HG03064 (cell line): ENCODE data around the gene TMC7.
"Not testable (repeated sequence)": the region's sequence is repeated elsewhere in the genome, so short reads cannot be mapped to it uniquely, and the experiment has no call there.

ENCODE experiments used
- ATAC-seq: cut with Tn5 transposase; IDR thresholded peaks from one replicate; pipeline ENCODE4 v1.9.1; 2021; ENCODE audit warnings: low read depth; ENCODE audit not compliant: unreplicated experiment

The TMC7 gene

GRCh38 chr16:18983565-18984434, at the start of gene TMC7:
TMC7 (plus strand) TSS chr16:18983934; CDS start chr16:18984064, 130 bp downstream.
- ATAC-seq: no peak

- no peak for ATAC-seq
These were observed 46.9 kb upstream of the TMC7 start for GRCh38 chr16:18936727-18937340.

- no peak for ATAC-seq
These were observed 46.3 kb upstream of the TMC7 start for GRCh38 chr16:18937390-18937789.

GRCh38 chr16:18938986-18939385, 44.7 kb upstream of the TMC7 start:
- ATAC-seq: no peak

DNA sequence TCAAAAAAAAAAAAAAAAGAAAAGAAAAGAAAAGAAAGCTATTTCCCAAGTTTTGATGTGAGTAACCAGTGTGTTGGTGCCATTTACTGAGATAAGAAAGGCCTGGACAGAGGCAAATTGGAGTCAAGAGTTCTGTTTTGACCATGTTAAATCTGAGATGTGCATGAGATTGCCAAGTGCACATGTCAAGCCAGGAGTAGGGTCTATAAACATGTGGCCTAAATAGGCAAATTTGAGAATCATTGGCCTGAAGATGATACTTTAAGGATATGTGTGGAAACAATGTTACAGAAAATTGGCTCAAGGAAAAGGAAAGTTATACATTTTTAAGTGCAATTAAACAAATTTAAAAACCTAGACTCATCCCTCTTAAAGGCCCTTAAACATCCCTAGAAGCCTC, 42.3 kb upstream of the TMC7 start:
- ATAC-seq: no peak

- ATAC-seq: no peak
These were observed 41.7 kb upstream of the TMC7 start for GRCh38 chr16:18942061-18942460.

- ATAC-seq: no peak
These were observed 40.3 kb upstream of the TMC7 start for GRCh38 chr16:18943414-18943813.

GRCh38 chr16:18945233-18945632, 38.5 kb upstream of the TMC7 start:
- no peak for ATAC-seq

- ATAC-seq: no peak
These were observed 35.2 kb upstream of the TMC7 start for GRCh38 chr16:18948372-18949020.

DNA sequence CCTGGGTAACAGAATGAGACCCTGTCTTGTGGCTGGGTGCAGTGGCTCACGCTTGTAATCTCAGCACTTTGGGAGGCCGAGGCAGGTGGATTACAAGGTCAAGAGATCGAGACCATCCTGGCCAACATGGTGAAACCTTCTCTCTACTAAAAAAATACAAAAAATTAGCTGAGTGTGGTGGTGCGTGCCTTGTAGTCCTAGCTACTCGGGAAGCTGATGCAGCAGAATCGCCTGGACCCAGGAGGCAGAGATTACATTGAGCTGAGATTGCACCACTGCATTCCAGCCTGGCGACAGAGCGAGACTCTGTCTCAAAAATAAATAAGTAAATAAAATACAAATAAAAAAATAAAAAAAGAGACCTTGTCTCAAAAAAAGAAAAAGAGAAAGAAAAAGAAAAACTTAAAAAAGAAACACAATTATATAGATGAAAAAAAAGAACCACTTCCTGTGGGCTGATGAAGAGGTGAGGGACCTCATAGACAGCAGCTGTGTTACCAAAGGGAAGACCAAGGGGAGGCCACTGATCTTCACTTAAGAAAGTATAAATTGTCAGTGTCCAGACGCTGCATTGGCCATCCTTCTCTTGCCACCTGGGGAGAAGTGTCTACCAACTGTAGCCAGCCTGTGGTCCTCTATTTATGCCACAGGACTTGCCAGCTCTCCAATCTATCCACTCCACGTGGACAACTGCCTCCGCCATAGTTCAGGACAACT, 33.1 kb upstream of the TMC7 start:
- ATAC-seq: no peak

- ATAC-seq: no peak
These were observed 30.2 kb upstream of the TMC7 start for GRCh38 chr16:18953547-18953946.

- not testable (repeated sequence) for ATAC-seq
These were observed 27.7 kb upstream of the TMC7 start for GRCh38 chr16:18955874-18956580.

DNA sequence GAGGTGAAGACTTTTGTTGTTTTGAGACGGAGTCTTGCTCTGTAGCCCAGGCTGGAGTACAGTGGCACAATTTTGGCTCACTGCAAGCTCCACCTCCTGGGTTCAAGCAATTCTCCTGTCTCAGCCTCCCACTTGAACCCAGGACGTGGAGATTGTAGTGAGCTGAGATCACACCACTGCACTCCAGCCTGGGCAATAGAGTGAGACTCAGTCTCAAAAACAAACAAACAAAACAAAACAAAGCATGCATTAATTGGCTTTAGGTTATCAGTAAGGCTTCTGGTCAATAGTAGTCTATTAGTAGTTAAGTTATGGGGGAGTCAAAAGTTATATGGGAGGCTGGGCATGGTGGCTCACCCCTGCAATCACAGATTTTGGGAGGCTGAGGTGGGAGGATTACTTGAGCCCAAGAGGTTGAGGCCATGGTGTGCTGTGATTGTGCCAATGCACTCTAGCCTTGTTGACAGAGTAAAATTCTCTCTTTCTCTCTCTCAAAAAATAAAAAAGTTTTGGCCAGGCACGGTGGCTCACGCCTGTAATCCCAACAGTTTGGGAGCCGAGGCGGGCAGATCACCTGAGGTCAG, 27.0 kb upstream of the TMC7 start:
- ATAC-seq: not testable (repeated sequence)

DNA sequence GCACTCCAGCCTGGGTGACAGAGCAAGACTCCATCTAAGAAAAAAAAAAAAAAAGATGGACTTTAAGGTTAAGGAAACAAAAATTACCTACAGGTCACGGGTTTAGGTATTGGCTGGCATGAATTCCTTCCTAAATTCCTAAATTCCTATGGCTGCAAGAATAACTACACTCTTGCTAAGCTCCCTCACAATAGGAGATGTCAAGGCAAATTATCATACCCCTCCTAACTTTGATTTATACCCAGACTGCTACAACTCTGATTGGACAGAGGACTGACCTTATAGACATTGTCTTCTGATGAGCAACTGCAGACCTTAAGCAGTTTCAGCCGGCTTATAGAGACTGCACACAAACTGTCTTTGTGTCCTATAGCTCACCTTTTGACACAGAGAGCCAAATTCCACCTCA, 25.1 kb upstream of the TMC7 start:
- no peak for ATAC-seq

- no peak for ATAC-seq
These were observed 24.7 kb upstream of the TMC7 start for GRCh38 chr16:18959031-18959505.

- no peak for ATAC-seq
These were observed 18.2 kb upstream of the TMC7 start for GRCh38 chr16:18965555-18965954.

GRCh38 chr16:18966791-18967190, 16.9 kb upstream of the TMC7 start:
- no peak for ATAC-seq

DNA sequence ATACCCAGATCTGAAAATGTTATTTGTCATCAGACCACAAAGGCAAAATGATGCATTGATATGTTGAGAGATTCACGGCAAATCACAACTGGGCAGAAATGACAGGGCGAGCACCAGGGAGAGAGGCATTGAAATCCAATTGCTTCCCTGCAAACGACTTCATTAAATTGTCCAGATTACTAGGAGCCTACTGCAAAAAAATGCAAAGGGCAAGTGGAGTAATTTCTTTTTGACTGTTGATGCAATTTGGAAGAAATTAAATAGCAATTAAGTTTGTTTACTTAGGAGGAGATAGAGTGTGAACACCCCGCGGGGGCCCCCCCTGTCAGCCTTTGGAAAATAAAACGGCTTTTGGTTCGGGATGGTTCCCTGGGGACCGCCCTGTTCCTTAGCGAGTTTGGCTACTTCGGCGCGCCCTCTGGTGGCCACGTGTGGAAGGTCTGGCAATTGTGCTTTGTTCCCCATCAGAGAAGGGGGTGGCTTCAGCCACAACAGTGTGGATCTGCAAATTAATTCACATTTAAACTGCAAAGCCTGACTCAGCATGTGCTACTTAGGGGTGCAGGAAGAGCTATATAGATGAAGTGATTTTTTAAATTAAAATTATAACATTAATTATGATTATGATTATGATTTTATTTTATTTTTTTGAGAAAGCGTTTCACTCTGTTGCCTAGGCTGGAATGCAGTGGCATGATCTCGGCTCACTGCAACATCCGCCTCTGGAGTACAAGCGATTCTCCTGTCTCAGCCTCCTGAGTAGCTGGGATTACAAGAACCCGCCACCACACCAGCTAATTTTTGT, 14.5 kb upstream of the TMC7 start:
- no peak for ATAC-seq

DNA sequence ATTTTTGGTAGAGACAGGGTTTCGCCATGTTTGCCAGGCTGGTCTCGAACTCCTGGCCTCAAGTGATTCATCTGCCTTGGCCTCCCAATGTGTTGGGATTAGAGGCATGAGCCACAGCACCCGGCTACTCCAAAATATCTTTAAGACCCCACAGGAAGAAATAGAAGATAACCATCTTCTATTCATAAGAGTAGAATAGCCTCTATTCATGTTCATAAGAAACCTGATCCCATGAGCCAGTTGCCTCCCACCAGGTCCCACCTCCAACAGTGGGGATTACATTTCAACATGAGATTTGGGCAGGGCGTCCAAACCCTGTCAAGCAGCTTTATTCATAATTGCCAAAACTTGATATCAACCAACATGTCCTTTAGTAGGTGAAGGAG, 13.9 kb upstream of the TMC7 start:
- ATAC-seq: no peak
